Activated B cell treated with CpG ODN at 0.5 μM for 24 hours (primary cell): ENCODE results near the gene IL6R. TPM values are rescaled to one million over a fixed set of nuclear protein-coding genes. Genes with fewer than 3 reads are reported as not detected.

ENCODE experiments used
- ATAC-seq: fragments of 200-7000 bp; cut with Tn5 transposase; one replicate; pipeline ENCODE4 v1.10.0; 2021; ENCODE audit warnings: low read depth, mild to moderate bottlenecking, moderate library complexity
- CTCF ChIA-PET: fragments of 350-600 bp; sonication (Branson Sonifier 250); formaldehyde crosslinking; loops from one replicate; lab custom pipeline; 2021; ENCODE audit warnings: antibody characterized with exemption; lab: Charles Lee
- POLR2A ChIA-PET: fragments of 350-600 bp; sonication (Branson Sonifier 250); formaldehyde crosslinking; loops from one replicate; lab custom pipeline; 2021; ENCODE audit warnings: antibody characterized with exemption; lab: Charles Lee
- DNase-seq: peaks from one replicate; pipeline ENCODE4 v3.0.0; 2022
- H3K27ac Mint-ChIP-seq: one replicate; pipeline ENCODE4 v1.8.0; 2020; ENCODE audit warnings: mixed read lengths
- H3K27me3 Mint-ChIP-seq: one replicate; pipeline ENCODE4 v1.8.0; 2021; ENCODE audit warnings: mixed read lengths
- H3K36me3 Mint-ChIP-seq: one replicate; pipeline ENCODE4 v1.8.0; 2021; ENCODE audit warnings: low read depth, mixed read lengths
- H3K4me1 Mint-ChIP-seq: one replicate; pipeline ENCODE4 v1.8.0; 2021; ENCODE audit warnings: mixed read lengths
- H3K4me3 Mint-ChIP-seq: one replicate; pipeline ENCODE4 v1.8.0; 2020; ENCODE audit warnings: mild to moderate bottlenecking, mixed read lengths
- H3K9me3 Mint-ChIP-seq: one replicate; pipeline ENCODE4 v1.8.0; 2020; ENCODE audit warnings: mixed read lengths
- CTCF ChIP-seq: fragments of 200-600 bp; IDR thresholded peaks from one replicate; pipeline ENCODE4 v1.8.0; 2022; ENCODE audit warnings: antibody characterized with exemption, mild to moderate bottlenecking
- intact Hi-C: fragments of 100-400 bp; cut with micrococcal nuclease; formaldehyde crosslinking; loops from one replicate; pipeline ENCODE4 v1.15.1; 2024
- total RNA-seq: library from RNA; stranded (reverse); gene quantifications from 2 replicates; pipeline ENCODE4 v1.2.3, GENCODE V29; 2022

Gene IL6R
- total RNA-seq, 1 donor from 2014 or later = 3.3 TPM

GRCh38 chr1:154423988-154424326 is 18.8 kb downstream of the IL6R start:
- no peak overlapping the region for H3K27ac Mint-ChIP-seq
- no peaks in the 10 kb centered on the region for H3K27me3 Mint-ChIP-seq
- POLR2A ChIA-PET = no interaction called here
- peaks cover 24% of the 10 kb centered on the region for H3K4me1 Mint-ChIP-seq
- H3K36me3 Mint-ChIP-seq = no peaks in the 10 kb centered on the region
- CTCF ChIA-PET = interaction anchor here (0.6 to 1.0 kb wide), 2 partner anchors 20 to 99 kb away, joined by 3 to 4 read pairs; no protein-coding TSS in a partner anchor
- ATAC-seq (no peak), DNase-seq (no peak)
- no peak overlapping the region for H3K4me3 Mint-ChIP-seq
- TF ChIP-seq CTCF = no peak
- H3K9me3 Mint-ChIP-seq = no peaks in the 10 kb centered on the region
- intact Hi-C loops = no loop called here

GRCh38 chr1:154425172-154425571 is 20.0 kb downstream of the IL6R start:
- peaks cover 12% of the 10 kb centered on the region for H3K4me1 Mint-ChIP-seq
- H3K4me3 Mint-ChIP-seq = no peak overlapping the region
- H3K27ac Mint-ChIP-seq = no peak overlapping the region
- CTCF ChIA-PET = interaction anchor here (1.1 kb wide), 1 partner anchor 54 kb away, joined by 3 read pairs; no protein-coding TSS in a partner anchor
- ATAC-seq = no peak
- no peaks in the 10 kb centered on the region for H3K36me3 Mint-ChIP-seq
- DNase-seq = no peak
- POLR2A ChIA-PET = no interaction called here
- no peaks in the 10 kb centered on the region for H3K9me3 Mint-ChIP-seq
- intact Hi-C loops = no loop called here
- TF ChIP-seq CTCF = no peak
- H3K27me3 Mint-ChIP-seq = no peaks in the 10 kb centered on the region

DNA sequence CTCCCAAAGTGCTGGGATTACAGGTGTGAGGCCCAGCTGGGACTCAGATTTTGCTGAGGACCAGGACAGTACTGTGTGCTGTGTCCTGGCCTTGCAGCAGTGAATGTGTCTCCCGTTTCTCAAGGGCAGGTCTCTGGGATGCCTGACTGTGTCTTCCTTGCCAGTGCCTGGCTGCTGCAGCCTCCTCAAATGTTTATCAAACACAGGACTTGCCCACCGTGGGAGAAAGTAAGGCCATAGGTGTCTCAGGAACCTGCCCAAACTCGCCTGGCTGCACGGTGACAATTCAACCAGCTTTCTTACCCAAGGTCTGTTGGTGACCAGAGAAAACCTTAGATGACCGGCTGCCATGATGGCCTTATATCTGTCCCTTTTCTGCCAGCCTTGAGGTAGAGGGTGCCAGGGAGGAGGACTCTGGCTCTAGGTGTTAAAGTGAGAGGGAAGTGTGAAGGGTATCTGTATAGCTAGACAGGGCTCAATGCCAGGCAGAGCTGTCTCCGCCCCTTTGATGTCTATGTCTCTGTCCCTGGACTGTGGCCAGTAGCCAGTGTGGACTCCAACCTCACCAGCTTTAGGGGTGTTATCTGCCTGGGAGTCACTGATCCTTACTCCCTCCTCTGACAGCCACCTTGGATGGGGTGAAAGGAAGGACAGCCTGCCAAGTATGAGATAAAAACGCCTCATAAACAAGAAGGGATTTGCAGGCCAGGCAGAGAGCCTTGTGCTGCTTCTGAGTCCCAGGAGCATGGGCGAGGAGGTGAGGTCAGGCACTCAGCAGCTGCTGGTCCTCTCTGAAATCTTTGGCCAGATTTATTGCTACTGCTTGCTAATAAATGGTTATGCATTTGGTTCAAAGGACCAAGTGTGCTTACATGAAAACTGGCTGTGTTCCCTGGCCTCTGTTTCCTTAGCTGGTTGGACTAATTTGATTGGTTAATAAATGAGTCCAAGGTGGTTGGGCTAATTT is 22.3 kb downstream of the IL6R start:
- Mint-ChIP-seq H3K36me3 (no peaks in the 10 kb centered on the region), H3K4me1 (peaks cover 4% of the 10 kb centered on the region), H3K4me3 (no peak overlapping the region), H3K27me3 (no peaks in the 10 kb centered on the region), H3K9me3 (no peaks in the 10 kb centered on the region), H3K27ac (no peak overlapping the region)
- DNase-seq = no peak
- ChIA-PET POLR2A (interaction anchor here (0.5 to 0.7 kb wide), 2 partner anchors 15 to 75 kb away, joined by 3 to 4 read pairs; no protein-coding TSS in a partner anchor), CTCF (no interaction called here)
- no peak for ATAC-seq
- no peak for TF ChIP-seq CTCF
- intact Hi-C loops = no loop called here

GRCh38 chr1:154429118-154429517 is 24.0 kb downstream of the IL6R start:
- Mint-ChIP-seq H3K36me3 (no peaks in the 10 kb centered on the region), H3K4me1 (peaks cover 4% of the 10 kb centered on the region), H3K9me3 (no peaks in the 10 kb centered on the region), H3K27me3 (no peaks in the 10 kb centered on the region), H3K4me3 (no peak overlapping the region), H3K27ac (no peak overlapping the region)
- ATAC-seq = no peak
- no peak for DNase-seq
- ChIA-PET POLR2A (no interaction called here), CTCF (no interaction called here)
- intact Hi-C loops = no loop called here
- no peak for TF ChIP-seq CTCF

GRCh38 chr1:154429841-154430611 is 24.9 kb downstream of the IL6R start:
- intact Hi-C loops = no loop called here
- CTCF ChIA-PET = no interaction called here
- TF ChIP-seq CTCF = no peak
- no peak for ATAC-seq
- POLR2A ChIA-PET = no interaction called here
- no peak for DNase-seq
- H3K4me3 Mint-ChIP-seq = no peak overlapping the region
- H3K27ac Mint-ChIP-seq = no peak overlapping the region
- peaks cover 3% of the 10 kb centered on the region for H3K36me3 Mint-ChIP-seq
- no peaks in the 10 kb centered on the region for H3K27me3 Mint-ChIP-seq
- H3K9me3 Mint-ChIP-seq = no peaks in the 10 kb centered on the region
- H3K4me1 Mint-ChIP-seq = peaks cover 4% of the 10 kb centered on the region
